ENCODE results near the gene ACAD8.

The ACAD8 gene

GRCh38 chr11:134290646-134291045 lies 37.3 kb downstream of the ACAD8 start:
- no peak for DNase-seq (ENCODE audit: low read depth in 2 of 2)

DNA sequence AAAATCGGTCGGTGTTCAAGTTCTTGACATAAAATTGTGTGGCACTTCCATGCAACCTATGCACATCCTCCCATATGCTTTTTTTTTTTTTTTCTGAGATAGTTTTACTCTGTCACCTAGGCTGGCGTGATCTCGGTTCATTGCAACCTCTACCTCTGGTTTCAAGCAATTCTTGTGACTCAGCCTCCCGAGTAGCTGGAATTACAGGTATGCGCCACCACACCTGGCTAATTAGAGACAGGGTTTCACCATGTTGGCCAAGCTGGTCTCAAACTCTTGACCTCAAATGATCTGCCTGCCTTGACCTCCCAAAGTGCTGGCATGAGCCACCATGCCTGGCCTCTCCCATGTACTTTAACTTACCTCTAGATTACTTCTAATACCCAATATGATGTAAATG lies 37.8 kb downstream of the ACAD8 start:
- no peak for DNase-seq (ENCODE audit: low read depth in 2 of 2)

GRCh38 chr11:134292661-134293060 lies 39.3 kb downstream of the ACAD8 start:
- no peak for DNase-seq (ENCODE audit: low read depth in 2 of 2)

- no peak for DNase-seq (ENCODE audit: low read depth in 2 of 2)
Observed at GRCh38 chr11:134293119-134294113, 40.0 kb downstream of the ACAD8 start.

- DNase-seq (ENCODE audit: low read depth in 2 of 2), result no peak
Observed at GRCh38 chr11:134294664-134295063, 41.3 kb downstream of the ACAD8 start.

- no peak for DNase-seq (ENCODE audit: low read depth in 2 of 2)
Observed at GRCh38 chr11:134312223-134312622, 58.9 kb downstream of the ACAD8 start.

DNA sequence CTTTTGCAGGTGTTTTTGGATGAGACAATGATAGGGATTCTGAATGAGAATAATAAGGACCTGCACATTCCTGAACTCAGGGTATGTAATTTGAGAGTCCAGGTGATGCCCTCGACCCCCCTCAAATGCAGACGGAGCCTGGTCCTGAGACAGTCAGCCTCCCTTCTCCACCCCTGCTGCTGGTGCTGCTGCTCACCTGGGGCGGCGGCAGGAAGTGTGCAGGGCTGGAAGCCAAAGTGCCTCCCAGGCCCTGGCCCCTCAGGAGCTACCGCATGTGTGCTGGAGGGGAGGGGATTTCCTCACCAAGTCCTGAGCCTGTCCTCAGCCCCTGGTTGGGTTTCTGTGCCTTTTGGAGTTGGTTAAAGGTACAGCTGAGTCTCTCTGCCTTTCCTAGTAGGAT lies 59.4 kb downstream of the ACAD8 start:
- DNase-seq (ENCODE audit: low read depth in 2 of 2), result no peak

DNA sequence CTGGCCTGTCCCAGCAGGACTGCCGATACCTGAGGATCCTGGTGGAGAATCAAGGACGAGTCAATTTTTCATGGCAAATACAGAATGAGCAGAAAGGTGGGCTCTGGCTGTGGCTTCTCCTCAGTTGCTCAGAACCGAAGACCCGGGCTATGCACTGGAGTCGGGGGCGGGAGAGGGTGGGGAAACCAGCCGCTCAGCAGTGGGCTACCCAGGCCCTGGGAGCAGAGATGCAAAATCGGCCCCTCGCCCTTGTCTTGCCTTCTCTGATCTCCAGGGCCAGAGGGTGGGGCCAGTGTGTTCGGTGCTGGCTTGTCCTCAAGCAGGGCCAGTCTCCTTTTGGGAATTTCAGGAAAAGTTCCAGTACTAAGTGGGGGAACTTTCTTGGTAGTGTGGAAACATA lies 60.0 kb downstream of the ACAD8 start:
- DNase-seq (ENCODE audit: low read depth in 2 of 2), result no peak

- DNase-seq (ENCODE audit: low read depth in 2 of 2), result no peak
Observed at GRCh38 chr11:134313821-134314607, 60.6 kb downstream of the ACAD8 start.

Data from stimulated activated CD8-positive, alpha-beta memory T cell treated with anti-CD3 and anti-CD28 coated beads, Interleukin-7, amount 100 ng/mL, for 4 hours (primary cell).